ENCODE results near the gene CHRNE. TPM values are rescaled to one million over a fixed set of nuclear protein-coding genes. Genes with fewer than 3 reads are reported as not detected.

CHRNE gene
- total RNA-seq, 4 donors from 2014 or later: 0.50 to 3.6 (median 1.5) TPM

- no peak for ATAC-seq (ENCODE audit: low FRiP score)
- no peak for DNase-seq (ENCODE audit: low spot score)
- TF ChIP-seq CTCF (IDR thresholded peaks at IDR 0.05): no peak
Measured at GRCh38 chr17:4939546-4939795, 36.6 kb upstream of the CHRNE start.

GRCh38 chr17:4938688-4939545 is 36.0 kb upstream of the CHRNE start:
- no peak for TF ChIP-seq CTCF (IDR thresholded peaks at IDR 0.05)
- no peak for ATAC-seq (ENCODE audit: low FRiP score)
- DNase-seq (ENCODE audit: low spot score): no peak

- DNase-seq (ENCODE audit: low spot score) (no peak), ATAC-seq (ENCODE audit: low FRiP score) (no peak)
- no peak for TF ChIP-seq CTCF (IDR thresholded peaks at IDR 0.05)
Measured at GRCh38 chr17:4938069-4938491, 35.2 kb upstream of the CHRNE start.

- DNase-seq (ENCODE audit: low spot score): no peak
- TF ChIP-seq CTCF (IDR thresholded peaks at IDR 0.05): no peak
- ATAC-seq (ENCODE audit: low FRiP score): no peak
Measured at GRCh38 chr17:4937553-4937952, 34.7 kb upstream of the CHRNE start.

GRCh38 chr17:4936436-4936835 is 33.5 kb upstream of the CHRNE start:
- ATAC-seq (ENCODE audit: low FRiP score): no peak

GRCh38 chr17:4935650-4936049 is 32.8 kb upstream of the CHRNE start:
- no peak for ATAC-seq (ENCODE audit: low FRiP score)
- DNase-seq (ENCODE audit: low spot score): no peak
- TF ChIP-seq CTCF (IDR thresholded peaks at IDR 0.05): no peak

More at GRCh38 chr17:4936436-4936835, 33.5 kb upstream of the CHRNE start:
- no peak for DNase-seq (ENCODE audit: low spot score)
- TF ChIP-seq CTCF (IDR thresholded peaks at IDR 0.05): no peak

Data from omental fat pad (tissue), 4 donors.